HG03039 (cell line): ENCODE measurements around the gene HIVEP3.

ENCODE experiments used
- ATAC-seq: cut with Tn5 transposase; IDR thresholded peaks from one replicate; pipeline ENCODE4 v1.9.1; 2021; ENCODE audit warnings: mild to moderate bottlenecking, moderate library complexity; ENCODE audit not compliant: unreplicated experiment

HIVEP3 gene

DNA sequence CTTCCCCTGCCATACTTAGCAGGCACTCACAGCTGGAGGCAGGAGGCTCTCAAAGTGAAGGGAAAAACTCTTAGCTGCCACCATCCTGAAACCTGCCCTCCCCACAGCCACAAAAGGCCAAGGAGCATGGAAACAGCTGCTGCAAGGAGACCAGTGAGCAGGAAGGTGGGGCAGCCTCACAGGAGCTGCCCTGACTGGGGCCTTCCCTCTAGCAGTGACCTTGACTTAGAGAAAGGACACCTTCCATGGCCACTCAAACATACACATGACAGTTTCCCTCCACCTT, 126.3 kb downstream of the HIVEP3 start:
- no peak for ATAC-seq

DNA sequence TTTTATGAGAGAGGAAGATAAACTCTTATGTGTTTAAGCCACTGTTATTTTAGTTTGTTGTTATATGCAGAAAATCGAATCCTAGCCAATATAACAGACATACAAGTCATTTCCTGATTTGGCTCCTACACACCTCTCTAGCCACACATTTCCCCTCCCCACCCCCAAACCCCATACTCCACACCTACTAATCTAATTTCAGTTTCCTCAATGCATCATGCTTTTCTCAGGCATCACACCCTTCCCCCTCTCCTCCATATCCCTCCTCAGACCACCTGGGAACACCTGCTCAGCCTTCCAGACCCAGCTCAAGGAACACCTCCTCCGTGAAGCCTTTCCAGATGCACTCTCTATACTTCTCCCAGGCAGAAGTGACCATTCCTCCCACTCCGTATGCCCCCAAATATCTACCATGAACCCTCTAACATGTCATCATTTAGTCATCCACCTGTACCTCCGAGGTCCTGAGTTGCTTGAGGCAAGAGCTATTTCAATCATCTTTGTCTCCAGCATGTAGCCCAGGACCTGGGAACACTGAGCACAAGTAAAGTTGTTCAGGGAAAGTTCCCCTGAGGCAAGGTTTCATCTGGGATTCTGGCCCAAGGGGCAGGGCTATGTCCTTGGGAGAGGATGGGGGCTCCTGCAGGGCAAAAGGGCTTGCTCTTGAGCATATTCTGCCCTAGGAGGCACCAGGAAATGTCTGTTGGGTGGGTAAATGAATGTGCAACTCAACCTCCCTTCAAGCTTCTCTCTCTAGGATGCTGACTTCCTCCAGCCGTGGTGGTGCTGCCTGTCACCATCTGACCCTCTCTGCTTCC, 126.8 kb downstream of the HIVEP3 start:
- ATAC-seq: no peak

DNA sequence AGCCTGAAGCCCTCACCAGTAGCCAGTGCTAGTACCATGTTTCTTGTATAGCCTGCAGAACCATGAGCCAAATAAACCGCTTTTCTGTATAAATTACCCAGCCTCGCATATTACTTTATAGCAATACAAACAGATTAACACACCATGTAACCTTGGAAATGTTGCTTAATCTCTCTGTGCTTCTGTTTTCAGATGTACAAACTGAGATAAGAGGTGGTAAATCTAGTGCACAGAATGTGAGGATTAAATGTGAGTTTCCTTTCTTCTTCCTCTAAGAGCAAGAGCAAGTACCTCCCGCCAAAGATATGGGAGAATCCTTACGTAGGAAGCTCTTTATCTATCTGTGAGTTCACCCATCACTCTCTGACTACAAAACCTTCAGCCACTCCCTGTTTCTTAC, 128.4 kb downstream of the HIVEP3 start:
- ATAC-seq: no peak

DNA sequence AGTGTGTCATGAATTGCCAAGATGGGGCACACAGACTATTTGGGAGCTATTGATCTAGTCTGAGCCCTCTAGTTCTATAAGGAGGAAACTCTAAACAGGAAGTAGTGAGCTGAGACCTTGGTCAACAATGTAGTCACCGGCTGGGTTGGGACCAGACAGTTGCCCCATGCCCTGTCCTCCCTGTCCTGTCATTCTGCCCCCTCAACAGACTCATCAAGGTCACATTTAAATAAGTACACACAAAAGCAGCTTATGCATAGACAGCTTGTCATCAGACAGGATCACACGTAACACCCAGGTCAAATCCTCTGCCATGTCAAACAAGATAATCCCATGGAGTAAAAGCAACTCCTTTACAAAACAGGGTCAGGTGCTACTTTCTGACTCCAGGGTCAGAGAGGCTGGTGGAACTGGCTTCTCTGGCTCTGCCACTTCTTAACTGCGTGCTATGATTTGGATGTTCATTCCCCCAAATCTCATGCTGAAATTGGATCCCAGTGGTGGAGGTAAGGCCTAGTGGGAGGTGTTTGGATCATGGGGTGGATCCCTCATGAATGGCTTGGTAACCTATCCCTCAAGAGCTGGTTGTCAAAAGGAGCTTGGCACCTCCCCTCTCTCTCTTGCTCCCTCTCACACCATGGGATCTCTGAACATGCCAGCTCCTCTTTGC, 128.9 kb downstream of the HIVEP3 start:
- no peak for ATAC-seq

DNA sequence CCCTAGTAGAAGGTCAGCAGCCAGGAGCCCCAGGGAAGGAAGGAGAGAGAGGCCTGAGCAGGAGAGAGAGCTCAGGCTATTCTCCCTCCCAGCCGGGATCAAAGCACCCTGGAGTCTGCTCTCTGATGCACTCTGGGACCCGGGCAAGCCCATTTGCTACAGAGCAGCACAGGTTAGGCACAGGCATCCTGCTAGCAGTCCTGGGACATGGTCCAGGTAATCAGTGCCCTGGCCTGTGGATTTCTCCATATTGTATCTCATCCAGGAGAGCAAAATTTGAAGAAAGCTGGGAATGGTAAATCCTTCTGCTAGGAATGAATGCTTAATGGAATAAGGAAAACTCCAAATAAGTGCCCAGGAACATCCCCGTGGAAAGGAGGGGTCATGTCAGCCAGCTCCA, 130.3 kb downstream of the HIVEP3 start:
- no peak for ATAC-seq

DNA sequence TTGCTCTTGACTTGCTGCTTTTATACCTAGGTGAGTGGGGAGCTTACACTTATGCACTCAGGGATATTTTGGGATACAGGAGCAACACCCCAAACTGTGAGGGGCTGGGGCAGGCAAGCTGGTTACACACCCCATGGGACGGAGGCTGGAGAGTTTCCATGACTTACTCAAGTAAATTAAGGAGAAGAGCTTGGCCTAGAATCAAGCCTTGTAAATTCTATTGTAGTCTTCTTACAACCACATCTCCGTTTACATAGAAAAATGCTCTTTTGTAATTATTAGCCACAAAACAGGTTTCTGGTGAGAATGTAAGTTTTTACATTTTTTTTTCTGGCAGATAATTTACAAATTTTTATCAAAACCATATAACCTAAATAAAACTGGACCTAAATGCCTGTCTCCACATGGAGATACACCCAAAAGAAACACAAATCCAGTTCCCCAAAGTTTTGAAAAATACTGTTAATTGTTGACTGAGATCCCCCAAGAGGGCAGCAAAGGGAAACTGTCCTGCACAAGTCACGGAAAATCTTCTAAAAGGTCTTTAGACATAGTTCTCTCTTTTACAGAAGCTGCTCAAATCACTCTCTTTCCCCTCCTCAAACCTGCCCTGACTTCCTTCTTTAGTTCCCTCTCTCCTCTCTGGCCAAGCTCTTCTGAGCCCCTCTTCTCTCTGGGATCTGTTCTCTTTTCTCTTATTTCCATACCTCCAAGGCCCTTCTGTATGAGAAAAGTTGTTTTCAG, 134.0 kb downstream of the HIVEP3 start:
- no peak for ATAC-seq

DNA sequence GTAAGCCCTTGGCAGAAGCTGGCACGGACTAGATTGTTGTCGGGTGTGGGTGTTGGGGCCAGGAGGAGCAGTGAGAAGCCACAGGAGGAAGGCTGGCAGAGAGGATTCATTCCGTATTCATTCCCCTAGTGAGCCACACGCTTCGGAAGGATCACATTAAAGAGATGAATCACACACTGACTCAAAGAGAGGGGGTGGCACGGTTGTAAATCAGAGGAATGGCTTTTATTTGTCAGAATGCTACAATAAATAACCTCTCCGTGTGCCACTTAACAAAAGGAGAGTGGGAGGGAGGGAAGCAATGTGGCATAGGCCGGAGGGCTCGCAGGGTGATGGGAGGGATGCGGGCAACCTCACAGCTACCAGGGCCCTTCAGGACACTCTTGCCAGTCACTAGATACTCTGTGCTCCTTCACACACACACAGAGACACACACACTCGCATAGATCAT, 135.5 kb downstream of the HIVEP3 start:
- ATAC-seq: no peak

DNA sequence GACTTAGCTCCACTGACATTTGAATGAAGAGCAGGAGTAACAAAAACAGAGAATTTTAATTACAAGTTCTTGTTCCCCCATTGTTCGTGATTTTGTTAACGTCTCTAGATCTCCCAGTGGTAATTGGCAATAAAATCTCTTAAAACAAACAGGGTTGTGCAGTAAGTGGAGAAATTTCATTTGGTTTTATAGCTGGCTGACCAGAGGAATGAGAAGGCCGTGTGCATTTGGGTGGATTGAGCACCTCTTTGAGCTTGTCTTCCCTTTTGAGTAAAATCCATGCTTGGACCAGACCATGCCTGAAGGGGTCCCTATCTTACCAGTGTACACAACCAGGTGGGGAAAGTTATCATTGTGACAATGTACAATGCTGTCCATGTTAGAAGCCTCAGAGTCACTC, 137.8 kb downstream of the HIVEP3 start:
- no peak for ATAC-seq

DNA sequence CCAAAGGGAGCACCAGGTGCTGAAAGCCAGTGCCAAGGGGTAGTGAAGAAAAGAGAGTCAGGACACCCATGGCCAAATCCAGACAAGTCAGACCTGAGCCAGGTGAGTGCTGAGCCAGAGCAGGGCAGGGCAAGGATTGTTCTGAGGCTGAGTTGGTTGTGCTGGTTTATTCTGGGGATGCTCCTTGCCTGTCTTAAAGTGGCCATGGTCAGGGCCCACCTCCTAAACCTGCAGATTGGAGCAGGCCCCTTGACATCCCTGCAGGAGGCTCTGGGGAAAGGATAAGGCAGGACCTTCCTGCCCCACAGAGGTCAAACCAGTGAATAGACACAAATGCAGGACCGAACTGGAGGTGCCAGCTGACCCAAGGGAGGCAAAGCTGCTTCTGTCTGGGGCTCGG, 138.4 kb downstream of the HIVEP3 start:
- ATAC-seq: no peak

DNA sequence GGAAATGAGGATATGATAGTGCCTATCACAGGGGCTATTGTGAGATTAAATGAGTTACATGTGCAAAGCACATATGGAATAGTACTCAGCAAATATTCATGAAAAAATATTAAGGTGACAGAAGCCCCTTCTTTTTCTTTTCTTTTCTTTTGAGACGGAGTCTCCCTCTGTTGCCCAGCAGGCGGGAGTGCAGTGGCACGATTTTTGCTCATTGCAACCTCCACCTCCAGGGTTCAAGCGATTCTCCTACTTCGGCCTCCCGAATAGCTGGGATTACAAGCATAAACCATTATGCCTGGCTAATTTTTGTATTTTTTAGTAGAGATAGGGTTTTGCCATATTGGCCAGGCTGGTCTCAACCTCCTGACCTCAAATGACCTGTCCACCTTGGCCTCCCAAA, 139.4 kb downstream of the HIVEP3 start:
- ATAC-seq: no peak

DNA sequence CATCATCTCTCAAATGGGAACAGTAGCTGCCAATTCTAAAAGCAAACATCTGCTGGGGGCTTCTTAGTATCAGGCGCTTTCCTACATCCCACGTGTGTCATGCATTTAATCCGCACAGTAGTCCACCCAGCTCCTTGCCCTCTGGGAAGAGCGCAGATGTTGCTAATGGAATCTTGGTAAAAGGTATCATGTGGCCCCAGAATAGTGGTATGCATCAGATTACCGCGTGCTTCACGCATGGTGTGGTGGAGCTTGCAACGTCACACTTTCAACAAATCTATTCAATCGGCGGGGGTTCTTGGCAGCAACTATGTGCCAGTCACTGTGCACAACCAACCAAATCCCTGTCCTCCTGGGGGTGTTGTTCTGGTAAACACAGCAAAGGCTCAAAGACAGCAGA, 141.0 kb downstream of the HIVEP3 start:
- no peak for ATAC-seq

DNA sequence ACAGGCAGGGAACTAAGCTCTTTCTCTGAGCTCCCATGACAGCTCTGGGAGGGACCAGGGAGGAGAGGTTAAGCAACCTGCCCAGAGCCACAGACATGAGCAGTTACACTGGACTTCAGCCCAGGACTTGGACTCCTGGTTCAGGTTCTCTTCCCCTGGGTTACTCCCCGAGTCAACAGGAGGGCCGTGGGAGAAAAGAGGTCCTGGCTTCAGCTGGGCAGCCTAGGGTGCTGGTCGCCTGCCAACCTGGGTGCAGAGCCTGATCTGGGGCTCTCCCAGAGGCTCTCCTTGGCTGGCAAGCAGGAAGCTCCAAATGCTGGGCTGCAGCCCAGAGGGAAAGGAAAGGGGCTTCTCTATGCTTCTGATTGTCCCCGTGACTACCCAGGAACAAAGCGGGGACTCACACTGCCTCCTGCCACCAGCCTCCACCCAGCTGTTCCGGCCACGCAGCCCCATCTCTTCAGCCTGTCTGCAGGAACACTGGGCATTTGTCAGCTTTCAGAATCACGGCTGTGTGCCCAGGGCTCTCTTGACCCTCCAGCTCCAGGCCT, 141.8 kb downstream of the HIVEP3 start:
- ATAC-seq: no peak

DNA sequence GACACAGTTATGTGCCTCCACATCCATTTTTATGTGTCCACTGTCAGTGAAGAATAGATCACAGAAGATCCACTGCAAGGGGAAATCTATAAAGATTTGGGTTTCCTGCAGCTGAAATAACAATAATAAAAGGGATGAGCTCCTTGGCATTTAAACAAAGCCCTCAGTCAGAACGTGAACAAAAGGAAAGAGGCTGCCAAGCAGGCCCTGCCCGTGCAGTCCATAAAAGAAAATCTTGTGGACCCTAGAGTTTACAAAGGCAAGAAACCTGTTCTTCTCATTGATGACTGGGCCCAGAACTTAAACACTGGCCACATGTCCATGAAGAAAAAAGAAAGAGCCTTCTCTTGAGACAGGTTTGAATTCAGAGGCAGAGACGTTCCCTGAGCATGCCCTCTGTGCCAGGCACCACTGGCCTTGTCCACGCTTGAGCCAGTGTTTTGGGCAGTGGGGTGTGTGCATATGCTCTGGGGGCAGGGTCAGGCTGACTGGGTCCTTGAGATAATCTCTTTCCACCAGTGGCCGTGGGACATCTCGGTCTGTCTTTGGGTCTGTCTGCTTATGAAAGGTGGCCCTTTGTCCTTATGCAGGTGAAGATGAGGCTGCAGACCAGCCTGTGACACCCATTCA, 142.7 kb downstream of the HIVEP3 start:
- ATAC-seq: no peak

DNA sequence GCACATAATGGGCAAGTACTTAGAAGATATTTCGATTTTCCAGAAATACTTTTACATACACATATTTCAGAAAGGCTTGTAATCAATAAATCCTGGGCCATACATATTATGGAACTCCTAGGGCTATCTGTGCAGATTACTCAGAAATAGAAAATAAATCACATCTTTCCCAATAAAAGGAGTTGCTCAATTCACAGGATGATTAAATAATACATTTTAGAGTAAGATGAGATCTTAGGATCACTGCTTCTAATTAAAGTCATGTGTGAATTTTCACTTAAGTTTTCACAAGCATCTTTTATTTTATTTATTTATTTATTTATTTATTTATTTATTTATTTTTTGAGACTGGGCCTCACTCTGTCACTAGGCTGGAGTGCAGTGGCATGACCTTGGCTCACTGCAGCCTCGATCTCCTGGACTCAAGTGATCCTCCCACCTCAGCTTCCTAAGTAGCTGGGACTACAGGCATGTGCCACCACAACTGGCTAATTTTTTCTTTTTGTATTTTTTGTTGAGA, 144.2 kb downstream of the HIVEP3 start:
- ATAC-seq: no peak

DNA sequence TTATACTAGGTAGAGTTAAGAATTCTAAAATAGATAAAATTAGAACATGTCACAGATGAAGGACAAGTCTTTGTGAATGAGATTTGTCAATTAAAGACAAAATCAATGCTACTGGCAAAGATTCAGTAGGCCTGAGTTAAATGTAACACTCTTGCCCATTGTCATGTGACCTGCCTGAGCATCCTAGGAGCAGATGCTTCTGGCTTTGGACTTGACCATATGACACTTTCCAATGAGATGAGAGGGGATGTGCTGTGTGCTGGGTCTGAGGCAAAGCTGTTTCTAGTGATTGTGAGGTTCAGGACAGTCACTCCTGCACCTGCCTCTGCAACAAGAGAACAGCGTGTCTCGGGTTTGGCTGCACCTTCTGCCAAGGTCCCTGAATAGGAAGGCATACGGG, 144.9 kb downstream of the HIVEP3 start:
- no peak for ATAC-seq

DNA sequence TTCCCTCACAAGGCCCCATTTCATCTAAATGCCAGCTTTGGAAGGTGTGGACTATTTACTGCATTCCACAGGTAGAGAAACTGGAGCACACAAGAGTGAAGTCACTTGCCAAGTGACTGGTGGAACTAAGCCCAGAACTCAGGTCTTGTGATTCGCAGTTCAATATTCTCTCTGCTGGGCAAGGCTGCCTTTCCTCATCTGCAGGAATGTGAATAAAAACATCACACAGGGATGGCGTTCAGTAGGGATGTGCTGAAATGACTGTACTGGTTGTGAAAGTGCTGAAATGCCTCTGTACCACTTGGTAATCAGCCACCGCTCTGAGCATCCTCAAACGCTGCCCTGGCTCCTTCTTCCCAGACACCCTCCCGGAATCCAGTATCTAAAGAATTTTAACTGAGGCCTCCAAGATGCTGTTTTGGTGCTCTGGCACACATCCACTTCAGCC, 145.6 kb downstream of the HIVEP3 start:
- no peak for ATAC-seq

DNA sequence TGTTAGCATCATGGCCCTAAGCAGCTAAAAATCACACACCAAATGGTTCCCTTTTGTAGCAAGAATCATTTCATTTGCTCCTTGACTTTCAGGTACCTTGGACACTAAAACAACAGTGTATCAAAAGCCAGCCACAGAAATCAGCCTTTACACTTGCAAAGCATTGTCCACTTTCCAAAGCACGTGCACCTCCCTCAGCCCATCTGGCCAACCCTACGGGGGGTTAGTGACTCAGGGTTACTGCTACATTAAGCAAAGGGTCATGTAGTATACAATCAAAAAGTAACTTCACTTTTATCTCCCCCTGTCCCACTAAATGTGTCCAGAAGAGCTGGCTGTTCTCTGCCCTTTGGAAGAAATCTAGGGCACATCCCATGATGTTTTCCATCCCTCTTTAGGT, 149.7 kb downstream of the HIVEP3 start:
- ATAC-seq: no peak

DNA sequence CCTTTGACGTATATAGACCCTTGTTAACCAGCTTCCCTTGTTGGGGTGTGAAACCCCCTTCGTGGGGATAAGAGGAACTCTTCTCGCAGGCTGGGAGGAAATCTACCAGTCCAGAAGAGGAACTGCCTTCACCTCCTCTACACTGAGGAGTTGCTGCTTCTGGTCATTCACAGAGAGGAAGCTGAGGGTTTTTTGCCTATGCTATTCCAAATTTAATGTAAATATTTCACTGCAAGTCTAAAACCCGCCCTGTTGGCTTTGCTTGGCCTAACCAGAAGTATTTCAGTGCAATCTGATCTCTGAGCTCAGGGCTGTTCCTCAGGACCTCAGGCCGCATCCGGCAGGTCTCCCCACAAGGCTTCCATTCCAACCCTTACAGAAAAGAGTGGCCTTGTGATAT, 150.1 kb downstream of the HIVEP3 start:
- ATAC-seq: no peak

DNA sequence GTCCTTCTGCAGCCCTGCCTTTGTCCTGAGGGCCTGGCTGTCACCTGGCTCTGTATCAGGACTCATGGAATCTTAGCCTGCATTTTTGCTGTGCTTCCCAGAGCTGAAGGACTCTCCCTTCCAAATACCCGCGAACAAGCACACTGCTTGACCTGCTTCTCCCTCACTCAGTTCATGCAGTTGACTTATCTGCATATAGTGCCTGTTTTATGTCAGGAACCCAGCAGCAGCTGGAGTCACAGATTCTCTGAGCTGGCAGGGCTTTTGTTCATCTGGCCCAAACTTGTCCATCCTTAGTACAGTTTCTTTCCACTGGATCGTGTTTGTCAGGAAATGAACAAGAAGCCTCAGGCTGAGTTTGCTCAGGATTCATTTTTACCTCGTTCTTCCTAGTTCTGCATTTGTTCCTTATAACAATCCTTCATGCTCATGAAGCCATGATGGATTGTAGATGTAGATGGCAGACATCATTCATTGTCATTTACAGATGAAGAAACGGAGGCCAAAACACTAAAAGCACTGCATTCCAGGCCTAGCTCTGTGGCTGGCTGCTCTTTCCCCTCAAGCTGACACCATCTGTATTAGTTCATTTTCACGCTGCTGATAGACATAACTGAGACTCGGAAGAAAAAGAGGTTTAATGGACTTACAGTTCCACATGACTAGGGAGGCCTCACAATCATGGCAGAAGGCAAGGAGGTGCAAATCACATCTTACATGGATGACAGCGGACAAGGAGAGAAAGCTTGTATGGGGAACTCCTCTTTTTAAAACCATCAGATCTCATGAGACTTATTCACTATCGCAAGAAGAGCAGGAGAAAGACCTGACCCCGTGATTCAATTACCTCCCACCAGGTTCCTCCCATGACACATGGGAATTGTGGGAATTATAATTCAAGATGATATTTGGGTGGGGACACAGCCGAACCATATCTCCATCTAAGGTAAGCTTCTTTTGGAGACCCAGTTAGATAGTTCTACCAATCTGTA, 150.9 kb downstream of the HIVEP3 start:
- ATAC-seq: no peak

DNA sequence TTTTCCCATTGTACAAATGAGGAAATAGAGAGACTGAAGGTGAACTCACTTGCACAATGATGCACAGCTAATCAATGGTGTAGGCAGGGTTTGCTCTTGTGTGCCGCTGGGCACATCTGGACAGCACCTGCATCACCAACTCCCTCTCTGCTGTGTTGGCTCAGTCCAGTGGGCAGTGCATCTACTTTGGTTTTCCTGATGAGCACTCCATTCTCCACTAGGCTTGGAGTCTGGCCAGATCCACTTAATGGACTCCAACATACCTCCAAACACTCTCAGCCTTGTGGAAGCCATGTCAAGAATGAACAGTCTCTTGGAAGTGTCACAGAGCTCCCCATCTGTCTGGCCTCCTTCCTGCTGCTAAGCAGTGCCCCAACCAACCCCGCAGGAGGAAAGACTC, 152.2 kb downstream of the HIVEP3 start:
- ATAC-seq: no peak
